Left lung (tissue), 10 donors: Measurements from ENCODE around the gene CDK6. TPM values are rescaled to one million over a fixed set of nuclear protein-coding genes. Genes with fewer than 3 reads are reported as not detected.

ENCODE experiments used
- ATAC-seq: fragments of 200-7000 bp; cut with Tn5 transposase; one replicate; pipeline ENCODE4 v1.9.1; 2020; ENCODE audit warnings: moderate library complexity
- DNase-seq, 4 donors: peaks; one replicate each; pipeline ENCODE4 v3.0.0-alpha.2; 2013 to 2020
- H3K27ac ChIP-seq, 2 donors: fragments of 200-600 bp; sonication (generic) in 1 of 2; one replicate each; pipeline versions ENCODE4 v1.5.0 to v1.8.0; 2020 to 2021
- H3K27me3 ChIP-seq, 2 donors: fragments of 200-600 bp; sonication (generic) in 1 of 2; one replicate each; pipeline versions ENCODE4 v1.5.0 to v1.8.0; 2020 to 2021
- H3K36me3 ChIP-seq, 2 donors: fragments of 200-600 bp; sonication (generic) in 1 of 2; one replicate each; pipeline versions ENCODE4 v1.5.0 to v1.8.0; 2020 to 2021
- H3K4me1 ChIP-seq, 2 donors: fragments of 200-600 bp; one replicate each; pipeline ENCODE4 v1.8.0; 2021
- H3K4me3 ChIP-seq, 2 donors: fragments of 200-600 bp; sonication (generic) in 1 of 2; one replicate each; pipeline versions ENCODE4 v1.5.0 to v1.8.0; 2020 to 2021; ENCODE audit warnings: mild to moderate bottlenecking in 1 of 2
- H3K9me3 ChIP-seq, 2 donors: fragments of 200-600 bp; sonication (generic) in 1 of 2; one replicate each; pipeline versions ENCODE4 v1.5.0 to v1.8.0; 2020 to 2021
- CTCF ChIP-seq, 2 donors: fragments of 200-600 bp; sonication (generic) in 1 of 2; IDR thresholded peaks; one replicate each; pipeline versions ENCODE4 v1.5.0 to v1.8.0; 2021; ENCODE audit warnings: antibody characterized with exemption in 2 of 2
- intact Hi-C, 2 donors: fragments of 100-400 bp; cut with DNase I; formaldehyde crosslinking; loops; one replicate each; pipeline versions ENCODE4 v1.11.2 to v1.14.2; 2022
- polyA plus RNA-seq, 6 donors: library from polyadenylated mRNA; unstranded; fragments of 120-200 nt; gene quantifications; one replicate each; pipeline ENCODE4 v1.2.1, GENCODE V29; 2013; ENCODE audit not compliant: insufficient read length in 6 of 6
- total RNA-seq, 2 donors: library from RNA; stranded (reverse); fragmentation: NEBNext Ultra II Directional; extraction: Animal tissue kit (Norgen Biotek cat#: 25700); gene quantifications; one replicate each; pipeline ENCODE4 v1.2.1, GENCODE V29; 2021
- donor health status: DM: no; HTN: yes; CAD: no.
- donor health status: DM: no; HTN: no; CAD: no.

Gene CDK6
- total and polyA plus RNA-seq, 8 donors: 20.3 to 52.2 (median 43.7) TPM

GRCh38 chr7:92680442-92680841 lies 155.9 kb downstream of the CDK6 start:
- TF ChIP-seq CTCF (IDR thresholded peaks at IDR 0.05): no peak
- no peaks in the 10 kb centered on the region for H3K9me3 ChIP-seq
- intact Hi-C loops: no loop called here
- ATAC-seq (no peak), DNase-seq (no peak)
- no peaks in the 10 kb centered on the region for H3K27me3 ChIP-seq
- peaks cover 7 to 26% of the 10 kb centered on the region in 2 donors for H3K4me1 ChIP-seq
- H3K27ac ChIP-seq: no peak overlapping the region
- H3K4me3 ChIP-seq: no peak overlapping the region
- no peaks in the 10 kb centered on the region for H3K36me3 ChIP-seq

- no peaks in the 10 kb centered on the region for H3K9me3 ChIP-seq
- ATAC-seq (no peak), DNase-seq (no peak)
- H3K4me1 ChIP-seq: peaks cover 3 to 23% of the 10 kb centered on the region in 2 donors
- H3K27ac ChIP-seq: no peak overlapping the region
- H3K4me3 ChIP-seq: no peak overlapping the region
- H3K27me3 ChIP-seq: no peaks in the 10 kb centered on the region
- TF ChIP-seq CTCF (IDR thresholded peaks at IDR 0.05): no peak
- H3K36me3 ChIP-seq: no peaks in the 10 kb centered on the region
- intact Hi-C loops: no loop called here
Observed at GRCh38 chr7:92678291-92678920, 158.0 kb downstream of the CDK6 start.

- intact Hi-C loops: no loop called here
- DNase-seq (no peak), ATAC-seq (no peak)
- TF ChIP-seq CTCF (IDR thresholded peaks at IDR 0.05): no peak
- Histone ChIP-seq H3K27me3 (no peaks in the 10 kb centered on the region), H3K9me3 (no peaks in the 10 kb centered on the region), H3K4me1 (no peaks in the 10 kb centered on the region), H3K27ac (no peak overlapping the region), H3K4me3 (no peak overlapping the region), H3K36me3 (no peaks in the 10 kb centered on the region)
Observed at GRCh38 chr7:92674379-92674778, 162.0 kb downstream of the CDK6 start.

- TF ChIP-seq CTCF (IDR thresholded peaks at IDR 0.05): no peak
- Histone ChIP-seq H3K9me3 (no peaks in the 10 kb centered on the region), H3K27me3 (no peaks in the 10 kb centered on the region), H3K27ac (no peak overlapping the region), H3K4me1 (no peaks in the 10 kb centered on the region), H3K36me3 (no peaks in the 10 kb centered on the region), H3K4me3 (no peak overlapping the region)
- no peak for ATAC-seq
- DNase-seq: no peak
- intact Hi-C loops: no loop called here
Observed at GRCh38 chr7:92671505-92672169, 164.7 kb downstream of the CDK6 start.

- intact Hi-C loops: no loop called here
- ATAC-seq (no peak), DNase-seq (no peak)
- Histone ChIP-seq H3K27me3 (no peaks in the 10 kb centered on the region), H3K4me1 (no peaks in the 10 kb centered on the region), H3K9me3 (no peaks in the 10 kb centered on the region), H3K36me3 (no peaks in the 10 kb centered on the region), H3K27ac (no peak overlapping the region), H3K4me3 (no peak overlapping the region)
- TF ChIP-seq CTCF (IDR thresholded peaks at IDR 0.05): no peak
Observed at GRCh38 chr7:92670204-92670851, 166.0 kb downstream of the CDK6 start.
